H9 (cell line): ENCODE measurements around the gene TTC23. TPM values are rescaled to one million over a fixed set of nuclear protein-coding genes. Genes with fewer than 3 reads are reported as not detected.

Source experiments
- DNase-seq: peaks from one replicate; pipeline ENCODE4 v3.0.0-alpha.2; 2017
- H2AFZ ChIP-seq: one replicate; pipeline ENCODE4 v1.6.1; 2013; ENCODE audit warnings: mild to moderate bottlenecking, low read length, control low read depth, moderate library complexity
- H2AK5ac ChIP-seq: 2 replicates; pipeline ENCODE4 v1.6.1; 2013; ENCODE audit warnings: low read length, control low read depth, mixed read lengths; ENCODE audit not compliant: insufficient read length
- H2BK120ac ChIP-seq: one replicate; pipeline ENCODE4 v1.6.1; 2013; ENCODE audit warnings: low read depth, mild to moderate bottlenecking, low read length, control low read depth, inconsistent platforms; ENCODE audit not compliant: poor library complexity, severe bottlenecking
- H2BK12ac ChIP-seq: 2 replicates; pipeline ENCODE4 v1.6.1; 2013; ENCODE audit warnings: low read length, control low read depth, mixed read lengths, low read depth; ENCODE audit not compliant: insufficient read length
- H2BK15ac ChIP-seq: 2 replicates; pipeline ENCODE4 v1.6.1; 2013; ENCODE audit warnings: low read depth, low read length, control low read depth
- H2BK20ac ChIP-seq: one replicate; pipeline ENCODE4 v1.6.1; 2013; ENCODE audit warnings: low read depth, mild to moderate bottlenecking, low read length, control low read depth, inconsistent platforms; ENCODE audit not compliant: poor library complexity, severe bottlenecking
- H2BK5ac ChIP-seq: 2 replicates; pipeline ENCODE4 v1.6.1; 2013; ENCODE audit warnings: low read length, control low read depth, mixed read lengths; ENCODE audit not compliant: insufficient read length
- H3K14ac ChIP-seq: 2 replicates; pipeline ENCODE4 v1.6.1; 2013; ENCODE audit warnings: low read length, control low read depth; ENCODE audit not compliant: insufficient read depth
- H3K18ac ChIP-seq: 2 replicates; pipeline ENCODE4 v1.6.1; 2013; ENCODE audit warnings: low read depth, mild to moderate bottlenecking, mixed read lengths, low read length, control low read depth; ENCODE audit not compliant: insufficient read length
- H3K23ac ChIP-seq: 2 replicates; pipeline ENCODE4 v1.6.1; 2013; ENCODE audit warnings: low read length, control low read depth, mixed read lengths, low read depth; ENCODE audit not compliant: insufficient read length
- H3K23me2 ChIP-seq: 2 replicates; pipeline ENCODE4 v1.6.1; 2013; ENCODE audit warnings: low read depth, mild to moderate bottlenecking, mixed read lengths, low read length, control low read depth; ENCODE audit not compliant: insufficient read length, poor library complexity, severe bottlenecking
- H3K27ac ChIP-seq: 2 replicates; pipeline ENCODE4 v1.5.1; 2013; ENCODE audit warnings: low read length, control low read depth, mixed read lengths, low read depth; ENCODE audit not compliant: insufficient read length
- H3K27me3 ChIP-seq: 2 replicates; pipeline ENCODE4 v1.6.1; 2013; ENCODE audit warnings: low read length, control low read depth, inconsistent platforms; ENCODE audit not compliant: insufficient read depth
- H3K4ac ChIP-seq: 2 replicates; pipeline ENCODE4 v1.6.1; 2013; ENCODE audit warnings: low read depth, mild to moderate bottlenecking, control low read depth, inconsistent platforms, low read length, moderate library complexity
- H3K4me1 ChIP-seq: 2 replicates; pipeline ENCODE4 v1.6.1; 2013; ENCODE audit warnings: low read length, control low read depth, inconsistent platforms; ENCODE audit not compliant: insufficient read depth
- H3K4me2 ChIP-seq: 2 replicates; pipeline ENCODE4 v1.6.1; 2013; ENCODE audit warnings: low read length, control low read depth, mixed read lengths; ENCODE audit not compliant: insufficient read length, insufficient read depth
- H3K56ac ChIP-seq: 2 replicates; pipeline ENCODE4 v1.6.1; 2013; ENCODE audit warnings: low read depth, mild to moderate bottlenecking, mixed read lengths, low read length, control low read depth; ENCODE audit not compliant: insufficient read length
- H3K79me1 ChIP-seq: 2 replicates; pipeline ENCODE4 v1.6.1; 2013; ENCODE audit warnings: low read depth, mild to moderate bottlenecking, moderate library complexity, low read length, control low read depth, inconsistent platforms; ENCODE audit not compliant: insufficient read depth, poor library complexity, severe bottlenecking
- H3K79me2 ChIP-seq: 2 replicates; pipeline ENCODE4 v1.6.1; 2013; ENCODE audit warnings: low read length, control low read depth, inconsistent platforms; ENCODE audit not compliant: insufficient read depth
- H3K9ac ChIP-seq: 2 replicates; pipeline ENCODE4 v1.6.1; 2013; ENCODE audit warnings: low read length, control low read depth, mixed read lengths; ENCODE audit not compliant: insufficient read length; ENCODE audit errors: extremely low read depth
- H3K9me3 ChIP-seq: one replicate; pipeline ENCODE4 v1.6.1; 2013; ENCODE audit warnings: low read depth, low read length, inconsistent platforms; ENCODE audit not compliant: control insufficient read depth
- H3T11ph ChIP-seq: one replicate; pipeline ENCODE4 v1.6.1; 2013; ENCODE audit warnings: mild to moderate bottlenecking, low read length, control low read depth, inconsistent platforms
- H4K20me1 ChIP-seq: one replicate; pipeline ENCODE4 v1.6.1; 2013; ENCODE audit not compliant: control insufficient read depth, insufficient read length, insufficient read depth
- H4K5ac ChIP-seq: 2 replicates; pipeline ENCODE4 v1.6.1; 2013; ENCODE audit warnings: low read depth, mild to moderate bottlenecking, mixed read lengths, low read length, control low read depth; ENCODE audit not compliant: insufficient read length
- H4K8ac ChIP-seq: replicated peaks from 2 replicates; pipeline ENCODE4 v1.6.1; 2013; ENCODE audit warnings: low read length, control low read depth, mixed read lengths, low read depth; ENCODE audit not compliant: insufficient read length
- H4K91ac ChIP-seq: 2 replicates; pipeline ENCODE4 v1.6.1; 2013; ENCODE audit warnings: low read depth, mild to moderate bottlenecking, moderate library complexity, mixed read lengths, low read length, control low read depth; ENCODE audit not compliant: insufficient read length
- H3K27ac Mint-ChIP-seq, 3 experiments: 2 replicates in 2 of 3; 3 replicates in 1 of 3; pipeline ENCODE4 v1.8.0; 2020 to 2021; ENCODE audit warnings: mixed read lengths in 3 of 3, mild to moderate bottlenecking in 1 of 3, moderate library complexity in 1 of 3
- H3K27me3 Mint-ChIP-seq: 2 replicates; pipeline ENCODE4 v1.8.0; 2021; ENCODE audit warnings: low read depth, mild to moderate bottlenecking, moderate library complexity, mixed read lengths
- H3K36me3 Mint-ChIP-seq, 3 experiments: 2 replicates in 2 of 3; 3 replicates in 1 of 3; pipeline ENCODE4 v1.8.0; 2020 to 2021; ENCODE audit warnings: low read depth in 3 of 3, mixed read lengths in 3 of 3; ENCODE audit not compliant: insufficient read depth in 1 of 3
- H3K4me1 Mint-ChIP-seq, 2 experiments: 2 replicates each; pipeline ENCODE4 v1.8.0; 2020; ENCODE audit warnings: mixed read lengths in 2 of 2
- H3K4me3 Mint-ChIP-seq, 2 experiments: 2 replicates in 1 of 2; 3 replicates in 1 of 2; pipeline ENCODE4 v1.8.0; 2020 to 2021; ENCODE audit warnings: mild to moderate bottlenecking in 2 of 2, mixed read lengths in 2 of 2, moderate library complexity in 1 of 2
- H3K9me3 Mint-ChIP-seq, 2 experiments: 2 replicates in 1 of 2; 3 replicates in 1 of 2; pipeline ENCODE4 v1.8.0; 2020; ENCODE audit warnings: mild to moderate bottlenecking in 2 of 2, mixed read lengths in 2 of 2, moderate library complexity in 1 of 2
- WGBS: extraction: QIAGEN DNeasy Blood & Tissue Kit; methylation state at CpG from one replicate; pipeline ENCODE4 v1.1.7; 2013; ENCODE audit warnings: missing lambda C conversion rate, low lambda C conversion rate, mixed read lengths; ENCODE audit not compliant: insufficient read length; ENCODE audit errors: extremely low coverage; 5-methylcytosine and 5-hydroxymethylcytosine counted together
- total RNA-seq: library from RNA; stranded (reverse); gene quantifications from 2 replicates; pipeline ENCODE4 v1.2.1, GENCODE V29; 2021
- TF ChIP-seq, protein P1 (sequence below): fragments of 200-600 bp; sonication (generic); conservative IDR thresholded peaks from 3 replicates; pipeline ENCODE4 v1.8.0; 2021; ENCODE audit warnings: antibody characterized with exemption, mild to moderate bottlenecking

The TTC23 gene
- total RNA-seq, 1 experiment from 2014 or later, result 14.3 TPM

DNA sequence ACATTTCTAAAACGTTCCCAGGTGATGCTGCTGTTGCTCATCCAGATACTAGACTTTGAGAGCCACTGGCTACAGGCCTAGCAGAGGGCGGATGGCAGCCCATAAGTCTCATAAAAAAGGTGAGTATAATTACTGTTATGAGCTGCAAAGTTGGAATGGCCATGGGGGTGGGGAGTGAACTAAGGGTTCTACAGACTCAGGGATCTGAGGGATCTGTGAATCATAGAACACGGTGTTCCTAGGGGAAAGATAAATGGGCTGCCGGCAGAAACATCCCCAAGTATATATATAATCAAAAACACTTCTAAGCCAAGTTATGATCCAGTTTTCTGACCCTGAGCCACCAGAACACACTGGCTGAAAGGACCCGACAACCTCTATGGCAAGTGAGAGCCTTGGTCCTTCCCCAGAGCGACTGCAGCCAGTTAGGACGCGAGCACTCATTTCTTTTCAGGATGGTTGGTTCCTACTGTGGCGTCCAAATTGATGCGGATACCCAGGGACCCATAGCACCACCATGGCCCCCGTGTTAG lies 152.4 kb downstream of the TTC23 start:
- Histone ChIP-seq H3T11ph (no peak overlapping the region), H2AFZ (no peak overlapping the region), H4K20me1 (no peaks in the 10 kb centered on the region), H3K4ac (no peak overlapping the region), H3K23ac (no peak overlapping the region), H3K27me3 (peaks cover 6% of the 10 kb centered on the region; the same call in 1 of the 2 replicates), H3K4me1 (no peaks in the 10 kb centered on the region), H3K56ac (no peak overlapping the region), H2BK20ac (no peak overlapping the region), H3K27ac (no peak overlapping the region), H3K9ac (no peak overlapping the region), H3K79me1 (no peaks in the 10 kb centered on the region), H2BK12ac (no peak overlapping the region), H3K9me3 (no peaks in the 10 kb centered on the region), H3K79me2 (no peaks in the 10 kb centered on the region), H2BK120ac (no peak overlapping the region), H3K18ac (no peak overlapping the region), H4K8ac (no peak overlapping the region), H2AK5ac (no peak overlapping the region), H2BK5ac (no peak overlapping the region), H3K23me2 (peaks cover 6% of the 10 kb centered on the region), H2BK15ac (no peak overlapping the region), H4K5ac (no peak overlapping the region), H4K91ac (no peak overlapping the region), H3K4me2 (no peak overlapping the region), H3K14ac (no peak overlapping the region)
- H3K27me3 Mint-ChIP-seq, result peaks cover 51% of the 10 kb centered on the region
- whole genome bisulfite sequencing, result no CpG with 5 or more reads among the region's 11 CpGs
- no peak overlapping the region for H3K4me3 Mint-ChIP-seq
- peaks cover 8 to 9% of the 10 kb centered on the region in 2 experiments for H3K4me1 Mint-ChIP-seq
- no peak overlapping the region for H3K27ac Mint-ChIP-seq
- DNase-seq, result no peak
- H3K9me3 Mint-ChIP-seq, result no peaks in the 10 kb centered on the region
- H3K36me3 Mint-ChIP-seq, result no peaks in the 10 kb centered on the region; a peak in 1 of 7 replicates
- TF ChIP-seq, protein P1, sequence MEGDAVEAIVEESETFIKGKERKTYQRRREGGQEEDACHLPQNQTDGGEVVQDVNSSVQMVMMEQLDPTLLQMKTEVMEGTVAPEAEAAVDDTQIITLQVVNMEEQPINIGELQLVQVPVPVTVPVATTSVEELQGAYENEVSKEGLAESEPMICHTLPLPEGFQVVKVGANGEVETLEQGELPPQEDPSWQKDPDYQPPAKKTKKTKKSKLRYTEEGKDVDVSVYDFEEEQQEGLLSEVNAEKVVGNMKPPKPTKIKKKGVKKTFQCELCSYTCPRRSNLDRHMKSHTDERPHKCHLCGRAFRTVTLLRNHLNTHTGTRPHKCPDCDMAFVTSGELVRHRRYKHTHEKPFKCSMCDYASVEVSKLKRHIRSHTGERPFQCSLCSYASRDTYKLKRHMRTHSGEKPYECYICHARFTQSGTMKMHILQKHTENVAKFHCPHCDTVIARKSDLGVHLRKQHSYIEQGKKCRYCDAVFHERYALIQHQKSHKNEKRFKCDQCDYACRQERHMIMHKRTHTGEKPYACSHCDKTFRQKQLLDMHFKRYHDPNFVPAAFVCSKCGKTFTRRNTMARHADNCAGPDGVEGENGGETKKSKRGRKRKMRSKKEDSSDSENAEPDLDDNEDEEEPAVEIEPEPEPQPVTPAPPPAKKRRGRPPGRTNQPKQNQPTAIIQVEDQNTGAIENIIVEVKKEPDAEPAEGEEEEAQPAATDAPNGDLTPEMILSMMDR, result no peak
